Retina (tissue), 1 donor: ENCODE measurements around the gene KCNAB1.

Experiments
- DNase-seq: peaks from one replicate; pipeline ENCODE4 v3.0.0-alpha.2; 2016

Gene KCNAB1

GRCh38 chr3:156582532-156583183 lies 462.3 kb downstream of the KCNAB1 start:
- DNase-seq = no peak

- no peak for DNase-seq
Measured at GRCh38 chr3:156583469-156583868, 463.1 kb downstream of the KCNAB1 start.

GRCh38 chr3:156586905-156587759 lies 466.8 kb downstream of the KCNAB1 start:
- no peak for DNase-seq

GRCh38 chr3:156587760-156588069 lies 467.3 kb downstream of the KCNAB1 start:
- DNase-seq = no peak
